Measurements from ENCODE around the gene IER2. TPM values are rescaled to one million over a fixed set of nuclear protein-coding genes. Genes with fewer than 3 reads are reported as not detected.
A peak's percentile ranks its signal among the peaks of the same experiment; 100 is the strongest.

The IER2 gene
- total RNA-seq, 1 donor from 2014 or later, result 148 TPM

- no peak for DNase-seq (ENCODE audit: extremely low spot score, unreplicated experiment)
- Mint-ChIP-seq H3K36me3 (ENCODE audit: unreplicated experiment) (peaks cover 4% of the 10 kb centered on the region), H3K27ac (ENCODE audit: unreplicated experiment) (no peak overlapping the region), H3K4me1 (ENCODE audit: unreplicated experiment) (no peaks in the 10 kb centered on the region), H3K27me3 (ENCODE audit: unreplicated experiment) (no peaks in the 10 kb centered on the region), H3K9me3 (ENCODE audit: unreplicated experiment) (no peaks in the 10 kb centered on the region), H3K4me3 (ENCODE audit: unreplicated experiment) (no peak overlapping the region)
- TF ChIP-seq, protein P1, sequence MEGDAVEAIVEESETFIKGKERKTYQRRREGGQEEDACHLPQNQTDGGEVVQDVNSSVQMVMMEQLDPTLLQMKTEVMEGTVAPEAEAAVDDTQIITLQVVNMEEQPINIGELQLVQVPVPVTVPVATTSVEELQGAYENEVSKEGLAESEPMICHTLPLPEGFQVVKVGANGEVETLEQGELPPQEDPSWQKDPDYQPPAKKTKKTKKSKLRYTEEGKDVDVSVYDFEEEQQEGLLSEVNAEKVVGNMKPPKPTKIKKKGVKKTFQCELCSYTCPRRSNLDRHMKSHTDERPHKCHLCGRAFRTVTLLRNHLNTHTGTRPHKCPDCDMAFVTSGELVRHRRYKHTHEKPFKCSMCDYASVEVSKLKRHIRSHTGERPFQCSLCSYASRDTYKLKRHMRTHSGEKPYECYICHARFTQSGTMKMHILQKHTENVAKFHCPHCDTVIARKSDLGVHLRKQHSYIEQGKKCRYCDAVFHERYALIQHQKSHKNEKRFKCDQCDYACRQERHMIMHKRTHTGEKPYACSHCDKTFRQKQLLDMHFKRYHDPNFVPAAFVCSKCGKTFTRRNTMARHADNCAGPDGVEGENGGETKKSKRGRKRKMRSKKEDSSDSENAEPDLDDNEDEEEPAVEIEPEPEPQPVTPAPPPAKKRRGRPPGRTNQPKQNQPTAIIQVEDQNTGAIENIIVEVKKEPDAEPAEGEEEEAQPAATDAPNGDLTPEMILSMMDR (IDR thresholded peaks at IDR 0.05), result no peak
Observed at GRCh38 chr19:13109361-13110098, 40.7 kb upstream of the IER2 start.

DNA sequence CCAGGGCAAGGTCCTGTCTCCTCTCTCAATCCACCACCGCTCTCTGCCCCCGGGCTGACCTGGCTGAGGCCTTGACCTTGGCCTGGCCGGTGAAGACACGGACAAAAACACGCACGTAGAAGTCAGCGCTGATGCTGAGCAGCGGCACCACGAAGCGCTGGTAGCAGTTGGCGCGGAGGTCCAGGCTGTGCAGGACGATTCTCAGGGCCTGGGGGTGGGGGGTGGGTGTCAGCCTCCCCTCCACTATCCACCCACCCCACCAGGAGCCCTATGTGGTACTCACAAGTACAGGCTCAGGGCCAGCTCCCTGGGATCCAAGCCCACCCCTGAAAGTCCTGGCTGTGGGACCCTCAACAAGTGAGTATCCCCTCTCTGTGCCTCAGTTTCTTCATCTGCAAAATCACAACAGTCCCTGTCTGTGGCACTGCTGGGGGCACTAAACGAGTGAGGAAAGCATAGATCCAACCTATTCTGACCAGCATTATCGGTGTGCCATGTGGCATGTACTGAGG is 40.1 kb upstream of the IER2 start:
- H3K27ac Mint-ChIP-seq (ENCODE audit: unreplicated experiment), result no peak overlapping the region
- no peak overlapping the region for H3K4me3 Mint-ChIP-seq (ENCODE audit: unreplicated experiment)
- peaks cover 4% of the 10 kb centered on the region for H3K36me3 Mint-ChIP-seq (ENCODE audit: unreplicated experiment)
- DNase-seq (ENCODE audit: extremely low spot score, unreplicated experiment), result no peak
- no peaks in the 10 kb centered on the region for H3K4me1 Mint-ChIP-seq (ENCODE audit: unreplicated experiment)
- TF ChIP-seq, protein P1 (IDR thresholded peaks at IDR 0.05), result no peak
- no peaks in the 10 kb centered on the region for H3K27me3 Mint-ChIP-seq (ENCODE audit: unreplicated experiment)
- no peaks in the 10 kb centered on the region for H3K9me3 Mint-ChIP-seq (ENCODE audit: unreplicated experiment)

- H3K9me3 Mint-ChIP-seq (ENCODE audit: unreplicated experiment), result no peaks in the 10 kb centered on the region
- H3K27me3 Mint-ChIP-seq (ENCODE audit: unreplicated experiment), result no peaks in the 10 kb centered on the region
- H3K4me1 Mint-ChIP-seq (ENCODE audit: unreplicated experiment), result peaks cover 17% of the 10 kb centered on the region
- no peak overlapping the region for H3K27ac Mint-ChIP-seq (ENCODE audit: unreplicated experiment)
- TF ChIP-seq, protein P1 (IDR thresholded peaks at IDR 0.05), result no peak
- no peak for DNase-seq (ENCODE audit: extremely low spot score, unreplicated experiment)
- H3K36me3 Mint-ChIP-seq (ENCODE audit: unreplicated experiment), result peaks cover 4% of the 10 kb centered on the region
- H3K4me3 Mint-ChIP-seq (ENCODE audit: unreplicated experiment), result no peak overlapping the region
Observed at GRCh38 chr19:13112555-13112954, 37.7 kb upstream of the IER2 start.

- H3K9me3 Mint-ChIP-seq (ENCODE audit: unreplicated experiment), result no peaks in the 10 kb centered on the region
- DNase-seq (ENCODE audit: extremely low spot score, unreplicated experiment), result no peak
- peak overlapping the region; percentile 75 for H3K27ac Mint-ChIP-seq (ENCODE audit: unreplicated experiment)
- H3K4me3 Mint-ChIP-seq (ENCODE audit: unreplicated experiment), result peak overlapping the region; percentile 96
- H3K27me3 Mint-ChIP-seq (ENCODE audit: unreplicated experiment), result no peaks in the 10 kb centered on the region
- H3K36me3 Mint-ChIP-seq (ENCODE audit: unreplicated experiment), result peaks cover 2% of the 10 kb centered on the region
- TF ChIP-seq, protein P1 (IDR thresholded peaks at IDR 0.05), result no peak
- H3K4me1 Mint-ChIP-seq (ENCODE audit: unreplicated experiment), result peaks cover 38% of the 10 kb centered on the region
Observed at GRCh38 chr19:13115936-13116281, 34.3 kb upstream of the IER2 start.

DNA sequence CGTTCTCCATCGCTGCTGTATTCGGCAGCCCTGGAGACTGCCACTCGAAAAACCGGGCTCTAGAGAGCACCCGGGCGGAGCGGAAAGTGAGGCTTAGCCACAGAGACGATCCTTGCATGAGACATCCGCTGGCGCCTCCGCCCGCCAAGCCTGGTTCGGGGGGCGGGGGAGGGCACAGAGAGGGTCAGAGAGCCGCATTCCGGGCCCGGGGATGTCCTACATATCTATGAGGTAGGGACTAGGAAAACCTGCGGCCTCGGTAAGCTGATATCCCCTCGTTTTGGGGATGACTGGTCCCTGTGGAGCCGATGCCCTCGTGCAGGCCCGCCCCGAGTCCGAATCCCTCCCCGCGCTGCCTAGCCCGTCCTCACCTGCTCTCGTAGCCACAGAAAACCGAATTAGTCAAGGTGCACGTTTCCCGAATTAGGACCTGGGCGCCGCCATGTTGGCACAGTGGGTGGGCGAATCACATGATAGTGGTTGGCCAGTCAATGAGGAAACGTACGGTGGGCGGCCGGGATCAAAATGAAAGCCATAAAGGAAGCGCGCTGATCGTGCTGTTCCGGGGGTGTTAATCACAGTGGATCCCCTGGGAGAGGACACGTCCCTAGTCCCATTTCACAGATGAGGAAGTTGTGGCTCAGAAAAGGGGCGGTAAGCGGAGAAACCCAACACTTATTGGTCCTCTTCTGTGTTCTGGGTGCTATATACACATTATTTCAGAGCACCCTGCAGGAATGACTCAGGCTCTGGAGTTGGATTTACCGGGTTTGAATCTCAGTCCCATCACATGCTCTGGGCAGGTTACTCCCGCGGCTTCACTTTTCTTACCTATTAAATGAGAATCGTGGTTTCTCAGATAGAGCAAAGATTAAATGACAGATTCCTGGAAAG is 33.7 kb upstream of the IER2 start, which contains the start of gene TRMT1:
Gene TRMT1, minus strand, starts transcription at position 459 of the 894 bp plus-strand sequence. Its CDS starts 341 bp downstream, at position 118.
- peak within 1 kb of the TSS; percentile 91 for H3K27ac Mint-ChIP-seq (ENCODE audit: unreplicated experiment)
- H3K4me1 Mint-ChIP-seq (ENCODE audit: unreplicated experiment), result peaks cover 44% of the 10 kb centered on the region
- TF ChIP-seq, protein P1 (IDR thresholded peaks at IDR 0.05), result no peak
- DNase-seq (ENCODE audit: extremely low spot score, unreplicated experiment), result peak; percentile 94
- H3K36me3 Mint-ChIP-seq (ENCODE audit: unreplicated experiment), result peaks cover 2% of the 10 kb centered on the region
- H3K27me3 Mint-ChIP-seq (ENCODE audit: unreplicated experiment), result no peaks in the 10 kb centered on the region
- H3K4me3 Mint-ChIP-seq (ENCODE audit: unreplicated experiment), result peak within 1 kb of the TSS; percentile 96
- no peaks in the 10 kb centered on the region for H3K9me3 Mint-ChIP-seq (ENCODE audit: unreplicated experiment)

Data from osteocyte (in vitro differentiated cells).